Uterus (tissue), 2 donors: ENCODE measurements around the gene AP2A1.

ENCODE experiments used
- CTCF ChIP-seq, 4 experiments: fragments of 200-600 bp in 2 of 4; fragments of 450-650 bp in 2 of 4; sonication (generic) in 2 of 4; IDR thresholded peaks; one replicate each; pipeline ENCODE4 v1.5.1; 2016 to 2019; ENCODE audit warnings: antibody characterized with exemption in 4 of 4, mild to moderate bottlenecking in 2 of 4, moderate library complexity in 1 of 4
- POLR2A ChIP-seq, 2 donors: fragments of 450-650 bp; IDR thresholded peaks; one replicate each; pipeline ENCODE4 v1.6.1; 2016; ENCODE audit warnings: antibody characterized with exemption in 2 of 2, mild to moderate bottlenecking in 1 of 2, moderate library complexity in 1 of 2

DNA sequence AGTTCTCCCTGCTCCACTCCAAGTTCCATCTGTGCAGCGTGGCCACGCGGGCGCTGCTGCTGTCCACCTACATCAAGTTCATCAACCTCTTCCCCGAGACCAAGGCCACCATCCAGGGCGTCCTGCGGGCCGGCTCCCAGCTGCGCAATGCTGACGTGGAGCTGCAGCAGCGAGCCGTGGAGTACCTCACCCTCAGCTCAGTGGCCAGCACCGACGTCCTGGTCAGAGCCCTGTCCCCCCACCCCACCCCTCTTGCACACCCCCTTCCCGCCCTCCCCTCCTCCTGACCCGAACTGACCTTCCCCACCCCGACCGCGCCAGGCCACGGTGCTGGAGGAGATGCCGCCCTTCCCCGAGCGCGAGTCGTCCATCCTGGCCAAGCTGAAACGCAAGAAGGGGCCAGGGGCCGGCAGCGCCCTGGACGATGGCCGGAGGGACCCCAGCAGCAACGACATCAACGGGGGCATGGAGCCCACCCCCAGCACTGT lies 34.6 kb downstream of the AP2A1 start:
- TF ChIP-seq CTCF (IDR thresholded peaks at IDR 0.05) (no peak), POLR2A (IDR thresholded peaks at IDR 0.05) (no peak)
